GM11168 (cell line): ENCODE measurements around the gene FTO.

Experiments used
- in situ Hi-C: fragments of 300-500 bp; cut with MboI; formaldehyde crosslinking; loops from one replicate; pipeline ENCODE4 v1.12.0; 2022; ENCODE audit warnings: low sequenced_read_pairs; ENCODE audit not compliant: unreplicated experiment

The FTO gene

GRCh38 chr16:53891409-53892139 lies 187.6 kb downstream of the FTO start:
- in situ Hi-C loops, result no loop called here

- in situ Hi-C loops, result no loop called here
Measured at GRCh38 chr16:53892155-53892554, 188.2 kb downstream of the FTO start.

GRCh38 chr16:53893731-53894435 lies 189.9 kb downstream of the FTO start:
- in situ Hi-C loops, result no loop called here

- in situ Hi-C loops, result no loop called here
Measured at GRCh38 chr16:53894686-53895085, 190.7 kb downstream of the FTO start.

GRCh38 chr16:53895433-53895832 lies 191.5 kb downstream of the FTO start:
- in situ Hi-C loops, result no loop called here

GRCh38 chr16:53895851-53896250 lies 191.9 kb downstream of the FTO start:
- in situ Hi-C loops, result no loop called here

- in situ Hi-C loops, result no loop called here
Measured at GRCh38 chr16:53896722-53897121, 192.8 kb downstream of the FTO start.

GRCh38 chr16:53898993-53899392 lies 195.0 kb downstream of the FTO start:
- in situ Hi-C loops, result no loop called here

- in situ Hi-C loops, result no loop called here
Measured at GRCh38 chr16:53899431-53899830, 195.5 kb downstream of the FTO start.

- in situ Hi-C loops, result no loop called here
Measured at GRCh38 chr16:53900667-53901066, 196.7 kb downstream of the FTO start.

- in situ Hi-C loops, result no loop called here
Measured at GRCh38 chr16:53901408-53901807, 197.5 kb downstream of the FTO start.

- in situ Hi-C loops, result no loop called here
Measured at GRCh38 chr16:53904533-53904932, 200.6 kb downstream of the FTO start.

GRCh38 chr16:53905028-53905427 lies 201.1 kb downstream of the FTO start:
- in situ Hi-C loops, result no loop called here

- in situ Hi-C loops, result no loop called here
Measured at GRCh38 chr16:53908731-53909130, 204.8 kb downstream of the FTO start.

- in situ Hi-C loops, result no loop called here
Measured at GRCh38 chr16:53910990-53911389, 207.0 kb downstream of the FTO start.

GRCh38 chr16:53911513-53911912 lies 207.6 kb downstream of the FTO start:
- in situ Hi-C loops, result no loop called here

GRCh38 chr16:53912155-53912554 lies 208.2 kb downstream of the FTO start:
- in situ Hi-C loops, result no loop called here

- in situ Hi-C loops, result no loop called here
Measured at GRCh38 chr16:53913099-53913870, 209.3 kb downstream of the FTO start.

GRCh38 chr16:53913920-53914319 lies 210.0 kb downstream of the FTO start:
- in situ Hi-C loops, result no loop called here

- in situ Hi-C loops, result no loop called here
Measured at GRCh38 chr16:53914736-53915135, 210.8 kb downstream of the FTO start.
